GM12878 (cell line): Measurements from ENCODE around the gene XCR1. TPM values are rescaled to one million over a fixed set of nuclear protein-coding genes. Genes with fewer than 3 reads are reported as not detected.

Source experiments
- ATAC-seq: fragments of 200-7000 bp; cut with Tn5 transposase; 3 replicates; pipeline ENCODE4 v1.9.1; 2020; ENCODE audit warnings: mild to moderate bottlenecking, moderate library complexity
- BruUV-seq: library from RNA; stranded (reverse); fragments of 400-500 nt; replicated peaks from 2 replicates; lab custom pipeline; 2021; lab: Mats Ljungman, UMichigan
- CTCF ChIA-PET: fragments of 300-600 bp; sonication (Branson Sonifier 250); formaldehyde crosslinking; extraction: SDS; loops from one replicate; lab custom pipeline; 2021; ENCODE audit warnings: inconsistent platforms; lab: Yijun Ruan, JAX
- POLR2A ChIA-PET: fragments of 350-600 bp; formaldehyde crosslinking; extraction: SDS; loops from one replicate; lab custom pipeline; 2021; ENCODE audit warnings: inconsistent platforms; lab: Charles Lee
- RAD21 ChIA-PET: fragments of 300-600 bp; sonication (Branson Sonifier 250); formaldehyde crosslinking; loops from one replicate; lab custom pipeline; 2023; ENCODE audit warnings: antibody characterized with exemption; ENCODE audit not compliant: unreplicated experiment; lab: Charles Lee
- SMC1A ChIA-PET: fragments of 300-600 bp; sonication (Branson Sonifier 250); formaldehyde crosslinking; loops from one replicate; lab custom pipeline; 2023; ENCODE audit not compliant: unreplicated experiment, uncharacterized antibody; lab: Charles Lee
- DNase-seq: peaks from one replicate; pipeline ENCODE4 v3.0.0-alpha.2; 2011; ENCODE audit warnings: low read depth, low spot score
- FAIRE-seq: peaks from 3 replicates; lab custom pipeline; 2011; peaks lifted over from hg19 to GRCh38; lab: Jason Lieb, UNC
- H2AFZ ChIP-seq: 2 replicates; pipeline ENCODE4 v1.6.0; 2011; ENCODE audit warnings: low read depth, low read length, control low read depth; ENCODE audit not compliant: control insufficient read depth
- H3K27ac ChIP-seq: 2 replicates; pipeline ENCODE4 v1.5.1; 2011; ENCODE audit warnings: control low read depth; ENCODE audit not compliant: control insufficient read depth, insufficient read depth
- H3K27me3 ChIP-seq, 2 experiments: replicated peaks in 1 of 2; 2 replicates each; pipeline versions ENCODE4 v1.6.0 to v1.6.1; 2011; ENCODE audit warnings: low read length in 1 of 2; ENCODE audit not compliant: control insufficient read depth in 2 of 2, insufficient read depth in 2 of 2
- H3K36me3 ChIP-seq, 2 experiments: 2 replicates each; pipeline ENCODE4 v1.5.1; 2011; ENCODE audit warnings: low read length in 1 of 2; ENCODE audit not compliant: control insufficient read depth in 2 of 2, insufficient read depth in 2 of 2
- H3K4me1 ChIP-seq: 2 replicates; pipeline ENCODE4 v1.6.1; 2011; ENCODE audit warnings: mild to moderate bottlenecking, low read length, moderate library complexity, mixed read lengths; ENCODE audit not compliant: control insufficient read depth, insufficient read depth
- H3K4me2 ChIP-seq: 2 replicates; pipeline ENCODE4 v1.6.0; 2011; ENCODE audit warnings: control low read depth; ENCODE audit not compliant: control insufficient read depth, insufficient read depth
- H3K4me3 ChIP-seq: fragments of 200-600 bp; sonication (generic); 2 replicates; pipeline ENCODE4 v1.5.1; 2016
- H3K79me2 ChIP-seq: 2 replicates; pipeline ENCODE4 v1.6.0; 2011; ENCODE audit warnings: low read length; ENCODE audit not compliant: control insufficient read depth, insufficient read depth
- H3K9ac ChIP-seq: 2 replicates; pipeline ENCODE4 v1.8.0; 2011; ENCODE audit warnings: low read length, control low read depth, mixed read lengths; ENCODE audit not compliant: control insufficient read depth, insufficient read depth
- H3K9me3 ChIP-seq: replicated peaks from 3 replicates; pipeline ENCODE4 v1.5.1; 2011; ENCODE audit warnings: mild to moderate bottlenecking, low read length; ENCODE audit not compliant: control insufficient read depth, insufficient read depth
- H4K20me1 ChIP-seq: 2 replicates; pipeline ENCODE4 v1.6.0; 2011; ENCODE audit not compliant: control insufficient read depth, insufficient read depth
- BCL3 ChIP-seq: IDR thresholded peaks from 2 replicates; pipeline ENCODE4 v1.6.1; 2011; ENCODE audit warnings: borderline replicate concordance, low read depth, mild to moderate bottlenecking, moderate library complexity, low read length; ENCODE audit not compliant: insufficient read depth, poor library complexity, severe bottlenecking
- CHD2 ChIP-seq: IDR thresholded peaks from 2 replicates; pipeline ENCODE4 v1.6.1; 2011; ENCODE audit warnings: low read depth, low read length, improper control_type of control experiment, borderline replicate concordance
- EED ChIP-seq: sonication (generic); IDR thresholded peaks from 2 replicates; pipeline ENCODE4 v1.6.1; 2016; ENCODE audit warnings: antibody characterized with exemption, low read depth
- IKZF1 ChIP-seq: fragments of 450-650 bp; conservative IDR thresholded peaks from 2 replicates; pipeline ENCODE4 v1.6.1; 2017; ENCODE audit warnings: antibody characterized with exemption, mild to moderate bottlenecking
- MEF2B ChIP-seq: fragments of 450-650 bp; IDR thresholded peaks from 2 replicates; pipeline ENCODE4 v1.6.1; 2018; ENCODE audit warnings: mild to moderate bottlenecking, moderate library complexity; ENCODE audit not compliant: partially characterized antibody, poor library complexity, severe bottlenecking
- MYC ChIP-seq: IDR thresholded peaks from 2 replicates; pipeline ENCODE4 v1.6.1; 2011; ENCODE audit warnings: mild to moderate bottlenecking, low read length, moderate library complexity, inconsistent platforms; ENCODE audit not compliant: insufficient read depth, insufficient replicate concordance, insufficient read length, severe bottlenecking
- RFX5 ChIP-seq: IDR thresholded peaks from 2 replicates; pipeline ENCODE4 v1.6.1; 2011; ENCODE audit warnings: low read depth, low read length, improper control_type of control experiment
- SIN3A ChIP-seq: IDR thresholded peaks from 2 replicates; pipeline ENCODE4 v1.6.1; 2012; ENCODE audit warnings: low read depth, low read length, improper control_type of control experiment
- SUPT20H ChIP-seq: IDR thresholded peaks from 2 replicates; pipeline ENCODE4 v1.6.1; 2011; ENCODE audit warnings: low read depth, mild to moderate bottlenecking, low read length, moderate library complexity, borderline replicate concordance; ENCODE audit not compliant: control insufficient read depth
- WRNIP1 ChIP-seq: IDR thresholded peaks from 2 replicates; pipeline ENCODE4 v1.6.1; 2011; ENCODE audit warnings: low read depth, low read length, improper control_type of control experiment, borderline replicate concordance
- ZNF274 ChIP-seq: IDR thresholded peaks from one replicate; pipeline ENCODE4 v1.8.0; 2011; ENCODE audit not compliant: insufficient read length, insufficient read depth
- ZNF592 ChIP-seq: fragments of 450-650 bp; IDR thresholded peaks from 2 replicates; pipeline ENCODE4 v1.6.1; 2017; ENCODE audit warnings: mild to moderate bottlenecking, moderate library complexity
- WGBS: methylation state at CpG from one replicate; pipeline ENCODE4 v1.1.6; 2016; ENCODE audit warnings: low lambda C conversion rate; ENCODE audit not compliant: insufficient replicate concordance, insufficient coverage; ENCODE audit errors: missing lambda C conversion rate; 5-methylcytosine and 5-hydroxymethylcytosine counted together
- in situ Hi-C: fragments of 300-500 bp; cut with MboI; formaldehyde crosslinking; loops from 9 replicates; pipeline ENCODE4 v1.14.3; 2018; ENCODE audit warnings: mixed read lengths
- intact Hi-C: fragments of 100-400 bp; cut with micrococcal nuclease; formaldehyde crosslinking; loops from one replicate; pipeline ENCODE4 v1.14.2; 2022; ENCODE audit not compliant: unreplicated experiment
- polyA plus RNA-seq, 11 experiments: library from polyadenylated mRNA; depleted of rRNA in 4 of 11; unstranded in 6 of 11; stranded (reverse) in 5 of 11; fragments of >200 nt; fragmentation: Nextera tagmentation in 4 of 11; fragmentation: Illumina TruSeq in 1 of 11; extraction: Ambion mirVana in 4 of 11; extraction: Trizol in 1 of 11; gene quantifications; 1 replicate in 1 of 11; 2 replicates in 10 of 11; pipeline versions ENCODE4 v1.2.1 to v1.2.3, GENCODE V29; 2011 to 2016; ENCODE audit warnings: inconsistent platforms in 2 of 11, missing spikeins in 2 of 11, low read depth in 1 of 11
- total RNA-seq, 4 experiments: library from RNA; depleted of rRNA in 3 of 4; stranded (reverse); fragments of >200 nt in 3 of 4; fragmentation: Illumina TruSeq in 1 of 4; extraction: Trizol in 1 of 4; gene quantifications; 2 replicates each; pipeline versions ENCODE4 v1.2.1 to v1.2.3, GENCODE V29; 2013 to 2021
- TF ChIP-seq, protein P1 (sequence below): fragments of 450-650 bp; IDR thresholded peaks from 2 replicates; pipeline ENCODE4 v1.6.1; 2016; ENCODE audit warnings: mild to moderate bottlenecking, moderate library complexity, borderline replicate concordance

XCR1 gene
- total and polyA plus RNA-seq, 10 of the 15 experiments (the other 5 are each of a cell fraction or from before 2014, with no cell fraction given): 0.02 to 0.29 (median 0.13) TPM; not detected in 2

DNA sequence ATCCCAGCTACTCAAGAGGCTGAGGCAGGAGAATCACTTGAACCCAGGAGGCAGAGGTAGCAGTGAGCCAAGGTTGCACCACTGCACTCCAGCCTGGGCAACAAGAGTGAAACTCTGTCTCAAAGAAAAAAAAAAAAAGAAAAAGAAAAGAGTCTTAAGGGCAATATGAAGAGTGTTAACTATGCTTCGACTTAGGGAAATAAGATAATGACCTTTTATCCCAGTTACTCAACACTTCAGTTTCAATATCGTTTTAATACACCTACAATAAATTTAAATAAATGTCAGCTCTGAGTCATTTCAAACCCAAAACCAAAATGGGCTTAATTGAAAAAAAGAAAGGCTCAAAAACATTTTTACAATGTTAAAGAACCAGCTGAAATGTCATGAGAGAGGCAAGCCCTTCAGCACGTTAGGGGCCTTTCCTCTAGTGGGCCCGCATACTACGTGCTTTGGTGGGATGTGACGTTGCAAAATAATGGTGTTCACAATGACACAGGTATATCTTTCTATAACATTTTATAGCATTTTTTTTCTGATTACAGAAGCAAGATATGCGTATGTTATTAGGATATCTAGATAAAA lies 47.0 kb downstream of the XCR1 start:
- Histone ChIP-seq H3K9me3 (no peaks in the 10 kb centered on the region), H2AFZ (no peak overlapping the region), H3K27me3 (no peaks in the 10 kb centered on the region), H3K9ac (no peak overlapping the region), H3K4me2 (no peak overlapping the region), H3K27ac (no peak overlapping the region), H3K4me1 (peaks cover 7% of the 10 kb centered on the region), H3K79me2 (no peaks in the 10 kb centered on the region), H4K20me1 (no peaks in the 10 kb centered on the region), H3K4me3 (no peak overlapping the region), H3K36me3 (peaks cover 9 to 18% of the 10 kb centered on the region in 2 experiments)
- 69% methylated on average over 7 of the region's 7 CpGs for WGBS
- DNase-seq: no peak
- BruUV-seq: no TSS peak
- in situ Hi-C loops: no loop called here
- ChIA-PET SMC1A (interaction anchor here (1.2 to 3.1 kb wide), 7 partner anchors 11 to 97 kb away, joined by 3 to 13 read pairs (median 9); partner anchors contain the start of gene FYCO1), CTCF (interaction anchor here (0.6 to 3.8 kb wide), 7 partner anchors 8 to 104 kb away, joined by 3 to 17 read pairs (median 3); no protein-coding TSS in a partner anchor), RAD21 (interaction anchor here (0.8 to 2.3 kb wide), 6 partner anchors 12 to 97 kb away, joined by 3 to 7 read pairs (median 6); no protein-coding TSS in a partner anchor), POLR2A (interaction anchor here (0.9 to 1.5 kb wide), 3 partner anchors 12 to 25 kb away, joined by 3 to 4 read pairs (median 3); no protein-coding TSS in a partner anchor)
- TF ChIP-seq CHD2 (no peak), BCL3 (no peak), ZNF592 (no peak), IKZF1 (no peak), RFX5 (no peak), MEF2B (no peak), MYC (no peak), SIN3A (no peak), SUPT20H (no peak), WRNIP1 (no peak), ZNF274 (no peak), EED (no peak)
- TF ChIP-seq, protein P1, sequence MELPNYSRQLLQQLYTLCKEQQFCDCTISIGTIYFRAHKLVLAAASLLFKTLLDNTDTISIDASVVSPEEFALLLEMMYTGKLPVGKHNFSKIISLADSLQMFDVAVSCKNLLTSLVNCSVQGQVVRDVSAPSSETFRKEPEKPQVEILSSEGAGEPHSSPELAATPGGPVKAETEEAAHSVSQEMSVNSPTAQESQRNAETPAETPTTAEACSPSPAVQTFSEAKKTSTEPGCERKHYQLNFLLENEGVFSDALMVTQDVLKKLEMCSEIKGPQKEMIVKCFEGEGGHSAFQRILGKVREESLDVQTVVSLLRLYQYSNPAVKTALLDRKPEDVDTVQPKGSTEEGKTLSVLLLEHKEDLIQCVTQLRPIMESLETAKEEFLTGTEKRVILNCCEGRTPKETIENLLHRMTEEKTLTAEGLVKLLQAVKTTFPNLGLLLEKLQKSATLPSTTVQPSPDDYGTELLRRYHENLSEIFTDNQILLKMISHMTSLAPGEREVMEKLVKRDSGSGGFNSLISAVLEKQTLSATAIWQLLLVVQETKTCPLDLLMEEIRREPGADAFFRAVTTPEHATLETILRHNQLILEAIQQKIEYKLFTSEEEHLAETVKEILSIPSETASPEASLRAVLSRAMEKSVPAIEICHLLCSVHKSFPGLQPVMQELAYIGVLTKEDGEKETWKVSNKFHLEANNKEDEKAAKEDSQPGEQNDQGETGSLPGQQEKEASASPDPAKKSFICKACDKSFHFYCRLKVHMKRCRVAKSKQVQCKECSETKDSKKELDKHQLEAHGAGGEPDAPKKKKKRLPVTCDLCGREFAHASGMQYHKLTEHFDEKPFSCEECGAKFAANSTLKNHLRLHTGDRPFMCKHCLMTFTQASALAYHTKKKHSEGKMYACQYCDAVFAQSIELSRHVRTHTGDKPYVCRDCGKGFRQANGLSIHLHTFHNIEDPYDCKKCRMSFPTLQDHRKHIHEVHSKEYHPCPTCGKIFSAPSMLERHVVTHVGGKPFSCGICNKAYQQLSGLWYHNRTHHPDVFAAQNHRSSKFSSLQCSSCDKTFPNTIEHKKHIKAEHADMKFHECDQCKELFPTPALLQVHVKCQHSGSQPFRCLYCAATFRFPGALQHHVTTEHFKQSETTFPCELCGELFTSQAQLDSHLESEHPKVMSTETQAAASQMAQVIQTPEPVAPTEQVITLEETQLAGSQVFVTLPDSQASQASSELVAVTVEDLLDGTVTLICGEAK: no peak
- ATAC-seq: no peak
- no peak for FAIRE-seq
- intact Hi-C loops: no loop called here
